Daoy (cell line): ENCODE measurements around the gene GLS2. TPM values are rescaled to one million over a fixed set of nuclear protein-coding genes. Genes with fewer than 3 reads are reported as not detected.
"Not testable (repeated sequence)": the region's sequence is repeated elsewhere in the genome, so short reads cannot be mapped to it uniquely, and the experiment has no call there.

Experiments
- DNase-seq: peaks from one replicate; pipeline ENCODE4 v3.0.0-alpha.2; 2015; ENCODE audit warnings: low read depth
- total RNA-seq: library from RNA; depleted of rRNA; stranded (reverse); fragments of >200 nt; shearing (Covaris generic); gene quantifications from 2 replicates; pipeline ENCODE4 v1.2.3, GENCODE V29; 2014; rRNA removed

The GLS2 gene
- total RNA-seq, 1 experiment from 2014 or later = 5.4 TPM

GRCh38 chr12:56448860-56449621 lies 38.9 kb downstream of the GLS2 start, which contains the start of gene TIMELESS:
TIMELESS (minus strand) TSS chr12:56449426; CDS start chr12:56434170, 15,256 bp downstream.
- peak; percentile 95 for DNase-seq

- not testable (repeated sequence) for DNase-seq
These were observed 44.8 kb downstream of the GLS2 start for GRCh38 chr12:56443208-56443607.

- no peak for DNase-seq
These were observed 50.4 kb downstream of the GLS2 start for GRCh38 chr12:56437430-56438176.

GRCh38 chr12:56434828-56435227 lies 53.1 kb downstream of the GLS2 start:
- no peak for DNase-seq

GRCh38 chr12:56431850-56432249 lies 56.1 kb downstream of the GLS2 start:
- DNase-seq = no peak

- no peak for DNase-seq
These were observed 56.7 kb downstream of the GLS2 start for GRCh38 chr12:56431288-56431687.

- no peak for DNase-seq
These were observed 62.0 kb downstream of the GLS2 start for GRCh38 chr12:56425940-56426438.

- no peak for DNase-seq
These were observed 62.8 kb downstream of the GLS2 start for GRCh38 chr12:56425193-56425592.

Other genes starting within 250 kb of the GLS2 start
- gene ANKRD52, start 229.8 kb downstream of the GLS2 start, total RNA-seq = 9.1 and 9.5 TPM in 2 replicates
- gene COQ10A, start 221.2 kb downstream of the GLS2 start, total RNA-seq = 13.4 and 23.1 TPM in 2 replicates
- gene CS, start 187.8 kb downstream of the GLS2 start, total RNA-seq = 95.8 and 112 TPM in 2 replicates
- gene CNPY2, start 172.2 kb downstream of the GLS2 start, total RNA-seq = 136 and 177 TPM in 2 replicates
- 18.3 and 19.9 TPM in 2 replicates for gene PAN2, start 154.2 kb downstream of the GLS2 start, total RNA-seq
- 1.1 TPM in 1 of 2 replicates, not detected in the other for gene IL23A, start 149.3 kb downstream of the GLS2 start, total RNA-seq
- gene STAT2, start 128.1 kb downstream of the GLS2 start, total RNA-seq = 41.4 and 47.1 TPM in 2 replicates
- gene APOF, start 125.3 kb downstream of the GLS2 start, total RNA-seq = 0.40 TPM in 1 of 2 replicates, not detected in the other
- gene TIMELESS, start 38.7 kb downstream of the GLS2 start, total RNA-seq = 10.4 and 14.1 TPM in 2 replicates
- not detected in 2 replicates for gene MIP, start 33.5 kb downstream of the GLS2 start, total RNA-seq
- 2.9 and 3.2 TPM in 2 replicates for gene SPRYD4, start 19.6 kb downstream of the GLS2 start, total RNA-seq
- 7.8 and 24.9 TPM in 2 replicates for gene RBMS2, start 33.7 kb upstream of the GLS2 start, total RNA-seq
- 14.3 and 19.7 TPM in 2 replicates for gene BAZ2A, start 142.2 kb upstream of the GLS2 start, total RNA-seq
- 764 and 817 TPM in 2 replicates for gene ATP5F1B, start 157.8 kb upstream of the GLS2 start, total RNA-seq
- 147 TPM in 2 replicates for gene PTGES3, start 200.1 kb upstream of the GLS2 start, total RNA-seq
- 2,128 and 2,345 TPM in 2 replicates for gene NACA, start 237.1 kb upstream of the GLS2 start, total RNA-seq